ENCODE data around the gene SMIM3. TPM values are rescaled to one million over a fixed set of nuclear protein-coding genes. Genes with fewer than 3 reads are reported as not detected.
"Not testable (repeated sequence)": the region's sequence is repeated elsewhere in the genome, so short reads cannot be mapped to it uniquely, and the experiment has no call there.

SMIM3 gene
- total and polyA plus RNA-seq, 2 of the 13 experiments (the other 11 are each of a cell fraction or from before 2014, with no cell fraction given): 11.6 to 96.7 TPM

DNA sequence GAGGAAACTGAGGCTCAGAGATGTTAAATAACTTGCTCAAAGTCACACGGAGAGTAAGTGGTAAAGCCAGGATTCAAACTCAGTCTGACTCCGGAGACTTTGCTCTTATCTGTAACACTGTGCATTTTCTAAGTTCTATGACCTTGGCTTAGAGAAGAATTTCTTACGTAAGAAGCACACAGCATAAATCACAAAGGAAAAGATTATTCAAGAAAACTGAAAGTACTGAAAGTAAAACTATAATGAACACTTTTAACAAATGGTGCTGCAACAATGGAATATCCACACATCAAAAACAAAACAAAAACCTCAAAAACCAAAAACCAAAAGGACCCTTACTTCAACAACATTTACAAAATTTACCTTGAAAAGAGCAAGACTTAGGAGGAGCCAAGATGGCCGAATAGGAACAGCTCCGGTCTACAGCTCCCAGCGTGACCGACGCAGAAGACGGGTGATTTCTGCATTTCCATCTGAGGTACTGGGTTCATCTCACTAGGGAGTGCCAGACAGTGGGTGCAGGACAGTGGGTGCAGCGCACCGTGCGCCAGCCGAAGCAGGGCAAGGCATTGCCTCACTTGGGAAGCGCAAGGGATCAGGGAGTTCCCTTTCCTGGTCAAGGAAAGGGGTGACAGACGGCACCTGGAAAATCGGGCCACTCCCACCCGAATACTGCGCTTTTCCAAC is 36.0 kb upstream of the SMIM3 start:
- intact Hi-C loops (cut with micrococcal nuclease; ENCODE audit: unreplicated experiment); H3K4me1 ChIP-seq (ENCODE audit: insufficient read depth, low read length); H3K9me3 ChIP-seq (ENCODE audit: low read length); H4K20me1 ChIP-seq (ENCODE audit: insufficient read depth, low read length); H3K4me2 ChIP-seq (ENCODE audit: low read depth, low read length); H3K27ac ChIP-seq (ENCODE audit: extremely low read length, insufficient read depth, low read length); DNase-seq (ENCODE audit: low spot score); H3K27me3 ChIP-seq (ENCODE audit: control insufficient read depth in 1 of 2, insufficient read depth in 2 of 2, low read length in 2 of 2); BruUV-seq (replicated peaks); H3K4me3 ChIP-seq (replicated peaks in 1 of 3; ENCODE audit: insufficient read depth in 1 of 3, low read depth in 2 of 3, low read length in 3 of 3); POLR2A ChIA-PET; CTCF ChIA-PET (ENCODE audit: low intra/inter-chr PET ratio, low total read pairs); in situ Hi-C loops (cut with HindIII; ENCODE audit: extremely low pct_ligation_motif_present, low pct_unique_long_range_greater_than_20kb); H2AFZ ChIP-seq (ENCODE audit: low read length): not testable (repeated sequence)
- H3K9ac ChIP-seq (ENCODE audit: insufficient read depth, low read depth, low read length): 0 out of 2 replicates have a peak overlapping the region, but pooled peaks have one; percentile 8
- TF ChIP-seq CEBPG (CRISPR knock-in tag; IDR thresholded peaks at IDR 0.05): peak; percentile 37; the same call in 1 of the 2 replicates
- H3K79me2 ChIP-seq (ENCODE audit: insufficient read depth, low read length): peaks cover 16% of the 10 kb centered on the region
- FAIRE-seq (peak; percentile 59), ATAC-seq (peak; percentile 41; the same call in 2 of the 3 replicates)
- WGBS (ENCODE audit: low lambda C conversion rate): 76% methylated on average over 9 of the region's 18 CpGs
- H3K36me3 ChIP-seq (replicated peaks in 1 of 2; ENCODE audit: control insufficient read depth in 1 of 2, insufficient read depth in 2 of 2, low read length in 2 of 2): peaks cover 0 to 18% of the 10 kb centered on the region in 2 experiments; a peak in 2 of 5 replicates

DNA sequence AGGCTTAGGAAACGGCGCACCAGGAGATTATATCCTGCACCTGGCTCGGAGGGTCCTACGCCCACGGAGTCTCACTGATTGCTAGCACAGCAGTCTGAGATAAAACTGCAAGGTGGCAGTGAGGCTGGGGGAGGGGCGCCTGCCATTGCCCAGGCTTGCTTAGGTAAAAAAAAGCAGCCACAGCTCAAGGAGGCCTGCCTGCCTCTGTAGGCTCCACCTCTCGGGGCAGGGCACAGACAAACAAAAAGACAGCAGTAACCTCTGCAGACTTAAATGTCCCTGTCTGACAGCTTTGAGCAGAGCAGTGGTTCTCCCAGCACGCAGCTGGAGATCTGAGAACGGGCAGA is 35.4 kb upstream of the SMIM3 start:
- intact Hi-C loops (cut with micrococcal nuclease; ENCODE audit: unreplicated experiment); FAIRE-seq; H3K9ac ChIP-seq (ENCODE audit: insufficient read depth, low read depth, low read length); ATAC-seq; CTCF ChIA-PET (ENCODE audit: low intra/inter-chr PET ratio, low total read pairs); H3K27me3 ChIP-seq (ENCODE audit: control insufficient read depth in 1 of 2, insufficient read depth in 2 of 2, low read length in 2 of 2); H3K4me1 ChIP-seq (ENCODE audit: insufficient read depth, low read length); H3K9me3 ChIP-seq (ENCODE audit: low read length); H2AFZ ChIP-seq (ENCODE audit: low read length); H3K27ac ChIP-seq (ENCODE audit: extremely low read length, insufficient read depth, low read length); H3K4me2 ChIP-seq (ENCODE audit: low read depth, low read length); DNase-seq (ENCODE audit: low spot score); in situ Hi-C loops (cut with HindIII; ENCODE audit: extremely low pct_ligation_motif_present, low pct_unique_long_range_greater_than_20kb); BruUV-seq (replicated peaks); H3K4me3 ChIP-seq (replicated peaks in 1 of 3; ENCODE audit: insufficient read depth in 1 of 3, low read depth in 2 of 3, low read length in 3 of 3); POLR2A ChIA-PET; H4K20me1 ChIP-seq (ENCODE audit: insufficient read depth, low read length): not testable (repeated sequence)
- Histone ChIP-seq H3K36me3 (replicated peaks in 1 of 2; ENCODE audit: control insufficient read depth in 1 of 2, insufficient read depth in 2 of 2, low read length in 2 of 2) (peaks cover 0 to 18% of the 10 kb centered on the region in 2 experiments; a peak in 2 of 5 replicates), H3K79me2 (ENCODE audit: insufficient read depth, low read length) (peaks cover 15% of the 10 kb centered on the region)
- WGBS (ENCODE audit: low lambda C conversion rate): 95% methylated on average over 5 of the region's 9 CpGs
- peak; percentile 17; the same call in 1 of the 2 replicates for TF ChIP-seq ZNF281 (CRISPR knock-in tag; IDR thresholded peaks at IDR 0.05; ENCODE audit: borderline replicate concordance)

Measured in HepG2 (cell line).